Measurements from ENCODE around the gene TBX5.

TBX5 gene

GRCh38 chr12:114316076-114316475 is 89.9 kb downstream of the TBX5 start:
- FAIRE-seq = no peak

GRCh38 chr12:114314974-114315720 is 90.8 kb downstream of the TBX5 start:
- no peak for FAIRE-seq

- FAIRE-seq = no peak
Measured at GRCh38 chr12:114314403-114314802, 91.5 kb downstream of the TBX5 start.

GRCh38 chr12:114313910-114314309 is 92.0 kb downstream of the TBX5 start:
- no peak for FAIRE-seq

GRCh38 chr12:114311974-114312373 is 94.0 kb downstream of the TBX5 start:
- no peak for FAIRE-seq

GRCh38 chr12:114306646-114307045 is 99.3 kb downstream of the TBX5 start:
- FAIRE-seq = no peak

GRCh38 chr12:114305446-114305845 is 100.5 kb downstream of the TBX5 start:
- no peak for FAIRE-seq

Measured in islet of Langerhans (tissue), 1 donor.